ENCODE measurements around the gene GFOD1.
A peak's percentile ranks its signal among the peaks of the same experiment; 100 is the strongest.
"Not testable (repeated sequence)": the region's sequence is repeated elsewhere in the genome, so short reads cannot be mapped to it uniquely, and the experiment has no call there.

Gene GFOD1

DNA sequence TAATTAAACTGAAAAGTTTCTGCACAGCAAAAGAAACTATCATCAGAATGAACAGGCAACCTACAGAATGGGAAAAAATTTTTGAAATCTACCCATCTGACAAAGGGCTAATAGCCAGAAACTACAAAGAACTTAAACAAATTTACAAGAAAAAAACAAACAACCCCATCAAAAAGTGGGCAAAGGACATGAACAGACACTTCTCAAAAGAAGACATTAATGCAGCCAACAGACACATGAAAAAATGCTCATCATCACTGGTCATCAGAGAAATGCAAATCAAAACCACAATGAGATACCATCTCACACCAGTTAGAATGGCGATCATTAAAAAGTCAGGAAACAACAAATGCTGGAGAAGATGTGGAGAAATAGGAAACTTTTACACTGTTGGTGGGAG is 98.6 kb downstream of the GFOD1 start:
- not testable (repeated sequence) for H4K8ac ChIP-seq (ENCODE audit: low read depth, low read length); H2BK120ac ChIP-seq (ENCODE audit: low read depth, low read length); H3K4ac ChIP-seq (ENCODE audit: low read depth, low read length); H3K79me2 ChIP-seq (ENCODE audit: control insufficient read depth, insufficient read depth, low read length); H3K9ac ChIP-seq (ENCODE audit: low read length); H3K23ac ChIP-seq (ENCODE audit: low read length); H3K36me3 ChIP-seq (ENCODE audit: control insufficient read depth, insufficient read depth, low read length); H2BK5ac ChIP-seq (ENCODE audit: low read length); H2BK15ac ChIP-seq (replicated peaks; ENCODE audit: low read depth); H3K79me1 ChIP-seq (ENCODE audit: low read length); H3K18ac ChIP-seq (ENCODE audit: low read length); H4K5ac ChIP-seq (ENCODE audit: low read length); H2AK5ac ChIP-seq (ENCODE audit: low read length); H3K27ac ChIP-seq (ENCODE audit: low read depth, low read length); H3K4me3 ChIP-seq (ENCODE audit: low read length); DNase-seq; H3K4me2 ChIP-seq (ENCODE audit: low read length); H3K4me1 ChIP-seq (ENCODE audit: control insufficient read depth, low read depth, low read length); H3K27me3 ChIP-seq (ENCODE audit: insufficient read depth, low read length, poor library complexity); H3K56ac ChIP-seq (ENCODE audit: low read length)
- WGBS (ENCODE audit: extremely low coverage, insufficient coverage, low lambda C conversion rate) = no CpG with 5 or more reads among the region's 1 CpG

DNA sequence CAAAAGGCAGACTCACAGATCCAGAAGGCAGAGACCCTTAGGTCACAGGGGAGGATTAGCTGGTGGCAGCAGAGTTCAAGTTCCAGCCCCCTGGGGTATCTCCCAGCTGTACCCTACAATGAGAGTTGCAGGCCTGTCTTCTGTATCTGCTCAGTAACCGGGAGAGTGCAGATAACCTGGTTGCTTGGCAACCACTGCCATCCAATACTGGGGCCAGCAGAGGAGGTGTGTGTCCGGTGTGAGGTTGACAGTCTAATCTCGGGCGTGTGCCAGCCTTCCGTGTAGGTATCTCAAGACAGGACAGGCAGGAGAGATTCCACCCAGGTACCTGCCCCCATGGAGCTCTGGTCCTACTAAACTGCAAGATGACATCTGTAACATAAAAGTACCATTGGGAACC is 102.4 kb downstream of the GFOD1 start:
- Histone ChIP-seq H2BK15ac (replicated peaks; ENCODE audit: low read depth) (no peak overlapping the region), H4K8ac (ENCODE audit: low read depth, low read length) (no peak overlapping the region), H3K27me3 (ENCODE audit: insufficient read depth, low read length, poor library complexity) (no peaks in the 10 kb centered on the region), H3K79me1 (ENCODE audit: low read length) (no peaks in the 10 kb centered on the region), H2AK5ac (ENCODE audit: low read length) (no peak overlapping the region), H3K4me2 (ENCODE audit: low read length) (no peak overlapping the region), H2BK5ac (ENCODE audit: low read length) (no peak overlapping the region), H2BK120ac (ENCODE audit: low read depth, low read length) (no peak overlapping the region), H4K5ac (ENCODE audit: low read length) (no peak overlapping the region), H3K36me3 (ENCODE audit: control insufficient read depth, insufficient read depth, low read length) (no peaks in the 10 kb centered on the region), H3K23ac (ENCODE audit: low read length) (no peak overlapping the region), H3K18ac (ENCODE audit: low read length) (no peak overlapping the region), H3K56ac (ENCODE audit: low read length) (no peak overlapping the region), H3K9ac (ENCODE audit: low read length) (no peak overlapping the region), H3K4me3 (ENCODE audit: low read length) (no peak overlapping the region), H3K4me1 (ENCODE audit: control insufficient read depth, low read depth, low read length) (peaks cover 1% of the 10 kb centered on the region), H3K4ac (ENCODE audit: low read depth, low read length) (no peak overlapping the region), H3K27ac (ENCODE audit: low read depth, low read length) (no peak overlapping the region), H3K79me2 (ENCODE audit: control insufficient read depth, insufficient read depth, low read length) (no peaks in the 10 kb centered on the region)
- peak; percentile 27 for DNase-seq
- WGBS (ENCODE audit: extremely low coverage, insufficient coverage, low lambda C conversion rate) = no CpG with 5 or more reads among the region's 5 CpGs

DNA sequence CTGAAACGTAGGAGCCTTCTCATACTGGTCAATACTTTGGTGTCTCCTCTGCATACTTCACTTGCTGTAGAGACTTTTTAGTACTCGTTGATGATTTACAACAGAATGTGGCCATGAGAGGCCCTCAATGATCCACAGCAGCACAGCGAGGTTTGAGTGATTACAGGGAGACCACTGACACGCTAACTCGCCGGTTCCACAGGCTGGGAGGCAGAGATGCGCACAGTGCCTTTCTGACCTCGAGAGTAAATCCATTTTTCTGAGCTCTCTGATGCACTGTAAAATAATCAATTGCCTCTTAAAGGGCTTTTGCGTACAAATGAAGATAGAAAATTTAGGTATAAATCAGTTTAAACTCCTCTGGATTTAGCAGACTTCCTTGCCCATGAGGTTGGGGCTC is 102.9 kb downstream of the GFOD1 start:
- no peaks in the 10 kb centered on the region for H3K79me2 ChIP-seq (ENCODE audit: control insufficient read depth, insufficient read depth, low read length)
- H3K18ac ChIP-seq (ENCODE audit: low read length) = no peak overlapping the region
- H3K4ac ChIP-seq (ENCODE audit: low read depth, low read length) = no peak overlapping the region
- H3K79me1 ChIP-seq (ENCODE audit: low read length) = no peaks in the 10 kb centered on the region
- no peak overlapping the region for H2BK120ac ChIP-seq (ENCODE audit: low read depth, low read length)
- H3K4me1 ChIP-seq (ENCODE audit: control insufficient read depth, low read depth, low read length) = peaks cover 1% of the 10 kb centered on the region
- DNase-seq = no peak
- no peak overlapping the region for H3K27ac ChIP-seq (ENCODE audit: low read depth, low read length)
- no peak overlapping the region for H3K4me2 ChIP-seq (ENCODE audit: low read length)
- no peak overlapping the region for H3K56ac ChIP-seq (ENCODE audit: low read length)
- H3K9ac ChIP-seq (ENCODE audit: low read length) = no peak overlapping the region
- H3K4me3 ChIP-seq (ENCODE audit: low read length) = no peak overlapping the region
- H2BK15ac ChIP-seq (replicated peaks; ENCODE audit: low read depth) = no peak overlapping the region
- no peak overlapping the region for H2AK5ac ChIP-seq (ENCODE audit: low read length)
- no peaks in the 10 kb centered on the region for H3K36me3 ChIP-seq (ENCODE audit: control insufficient read depth, insufficient read depth, low read length)
- no peak overlapping the region for H4K5ac ChIP-seq (ENCODE audit: low read length)
- no peak overlapping the region for H4K8ac ChIP-seq (ENCODE audit: low read depth, low read length)
- H2BK5ac ChIP-seq (ENCODE audit: low read length) = no peak overlapping the region
- WGBS (ENCODE audit: extremely low coverage, insufficient coverage, low lambda C conversion rate) = no CpG with 5 or more reads among the region's 9 CpGs
- H3K23ac ChIP-seq (ENCODE audit: low read length) = no peak overlapping the region
- no peaks in the 10 kb centered on the region for H3K27me3 ChIP-seq (ENCODE audit: insufficient read depth, low read length, poor library complexity)

DNA sequence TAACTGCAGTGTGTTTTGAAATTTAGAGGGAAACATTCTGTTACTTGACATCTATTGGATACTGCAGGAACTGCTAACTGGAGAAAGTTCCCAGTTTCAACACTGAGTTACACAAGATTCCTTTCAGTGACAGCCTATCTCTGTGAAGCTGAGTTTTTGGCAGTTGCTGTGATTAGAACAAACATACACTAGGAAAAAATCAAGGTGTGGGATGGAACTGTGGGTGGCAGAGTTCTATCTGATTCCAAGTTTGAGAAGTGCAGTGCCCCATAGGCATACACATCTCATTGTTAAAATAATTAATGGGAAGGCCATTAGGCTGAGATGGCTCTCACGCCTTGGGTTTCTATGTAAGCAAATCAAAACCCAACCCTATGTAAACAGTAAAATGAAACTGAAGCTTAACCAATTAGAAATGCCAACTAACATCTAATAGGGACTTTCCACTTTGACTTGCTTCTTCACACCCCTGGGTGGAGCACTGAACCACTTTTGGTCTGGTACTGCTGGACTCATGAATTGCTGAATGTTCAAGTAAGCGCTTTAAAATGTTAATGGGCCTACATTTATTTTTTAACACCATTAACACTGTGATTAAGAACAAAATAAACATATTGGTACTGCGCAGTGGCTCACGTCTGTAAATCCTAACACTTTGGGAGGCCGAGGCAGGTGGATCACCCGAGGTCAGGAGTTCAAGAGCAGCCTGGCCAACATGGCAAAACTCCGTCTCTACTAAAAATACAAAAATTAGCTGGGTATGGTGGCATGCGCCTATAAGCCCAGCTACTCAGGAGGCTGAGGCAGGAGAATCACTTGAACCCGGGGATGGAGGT is 103.9 kb downstream of the GFOD1 start:
- Histone ChIP-seq H3K56ac (ENCODE audit: low read length) (no peak overlapping the region), H3K4me1 (ENCODE audit: control insufficient read depth, low read depth, low read length) (peaks cover 1% of the 10 kb centered on the region), H3K4me2 (ENCODE audit: low read length) (no peak overlapping the region), H2BK15ac (replicated peaks; ENCODE audit: low read depth) (no peak overlapping the region), H3K79me1 (ENCODE audit: low read length) (no peaks in the 10 kb centered on the region), H3K36me3 (ENCODE audit: control insufficient read depth, insufficient read depth, low read length) (no peaks in the 10 kb centered on the region), H3K4me3 (ENCODE audit: low read length) (no peak overlapping the region), H3K9ac (ENCODE audit: low read length) (no peak overlapping the region), H3K4ac (ENCODE audit: low read depth, low read length) (no peak overlapping the region), H3K27me3 (ENCODE audit: insufficient read depth, low read length, poor library complexity) (no peaks in the 10 kb centered on the region), H2BK5ac (ENCODE audit: low read length) (no peak overlapping the region), H3K79me2 (ENCODE audit: control insufficient read depth, insufficient read depth, low read length) (no peaks in the 10 kb centered on the region), H4K5ac (ENCODE audit: low read length) (no peak overlapping the region), H3K18ac (ENCODE audit: low read length) (no peak overlapping the region), H3K27ac (ENCODE audit: low read depth, low read length) (no peak overlapping the region), H2AK5ac (ENCODE audit: low read length) (no peak overlapping the region), H2BK120ac (ENCODE audit: low read depth, low read length) (no peak overlapping the region), H3K23ac (ENCODE audit: low read length) (no peak overlapping the region), H4K8ac (ENCODE audit: low read depth, low read length) (no peak overlapping the region)
- WGBS (ENCODE audit: extremely low coverage, insufficient coverage, low lambda C conversion rate) = no CpG with 5 or more reads among the region's 9 CpGs
- no peak for DNase-seq

GRCh38 chr6:13380761-13381160 is 106.6 kb downstream of the GFOD1 start:
- H3K79me2 ChIP-seq (ENCODE audit: control insufficient read depth, insufficient read depth, low read length) = no peaks in the 10 kb centered on the region
- H3K36me3 ChIP-seq (ENCODE audit: control insufficient read depth, insufficient read depth, low read length) = no peaks in the 10 kb centered on the region
- no peak overlapping the region for H2BK120ac ChIP-seq (ENCODE audit: low read depth, low read length)
- no peak overlapping the region for H4K5ac ChIP-seq (ENCODE audit: low read length)
- H3K18ac ChIP-seq (ENCODE audit: low read length) = no peak overlapping the region
- H3K4me3 ChIP-seq (ENCODE audit: low read length) = no peak overlapping the region
- H3K56ac ChIP-seq (ENCODE audit: low read length) = no peak overlapping the region
- H3K4ac ChIP-seq (ENCODE audit: low read depth, low read length) = no peak overlapping the region
- no peaks in the 10 kb centered on the region for H3K27me3 ChIP-seq (ENCODE audit: insufficient read depth, low read length, poor library complexity)
- H2BK5ac ChIP-seq (ENCODE audit: low read length) = no peak overlapping the region
- no peak overlapping the region for H3K4me2 ChIP-seq (ENCODE audit: low read length)
- DNase-seq = no peak
- H3K9ac ChIP-seq (ENCODE audit: low read length) = no peak overlapping the region
- no peaks in the 10 kb centered on the region for H3K79me1 ChIP-seq (ENCODE audit: low read length)
- H2AK5ac ChIP-seq (ENCODE audit: low read length) = no peak overlapping the region
- WGBS (ENCODE audit: extremely low coverage, insufficient coverage, low lambda C conversion rate) = no CpG with 5 or more reads among the region's 2 CpGs
- no peak overlapping the region for H3K23ac ChIP-seq (ENCODE audit: low read length)
- H4K8ac ChIP-seq (ENCODE audit: low read depth, low read length) = no peak overlapping the region
- no peak overlapping the region for H3K27ac ChIP-seq (ENCODE audit: low read depth, low read length)
- H3K4me1 ChIP-seq (ENCODE audit: control insufficient read depth, low read depth, low read length) = peaks cover 1% of the 10 kb centered on the region
- no peak overlapping the region for H2BK15ac ChIP-seq (replicated peaks; ENCODE audit: low read depth)

All from mesendoderm (in vitro differentiated cells).